Measurements from ENCODE around the gene GAL3ST2.

GAL3ST2 gene

GRCh38 chr2:241746084-241746483 is 30.5 kb upstream of the GAL3ST2 start:
- no peaks in the 10 kb centered on the region for H3K27me3 ChIP-seq (ENCODE audit: control insufficient read depth, low read length)
- no peak overlapping the region for H3K4me3 ChIP-seq (ENCODE audit: low read length)
- H3F3A ChIP-seq (ENCODE audit: control insufficient read depth, insufficient read depth), result no peaks in the 10 kb centered on the region
- H3K79me2 ChIP-seq (ENCODE audit: control insufficient read depth, low read length), result peaks cover 12% of the 10 kb centered on the region
- H3K4me1 ChIP-seq (ENCODE audit: control insufficient read depth, low read length), result no peaks in the 10 kb centered on the region
- no peak overlapping the region for H3K27ac ChIP-seq (ENCODE audit: low read depth, low read length)
- no peak overlapping the region for H3K4me2 ChIP-seq (ENCODE audit: low read length)
- TF ChIP-seq CTCF (IDR thresholded peaks at IDR 0.05; ENCODE audit: low read depth, low read length, poor library complexity, severe bottlenecking), result no peak
- peaks cover 4% of the 10 kb centered on the region; the same call in 1 of the 2 replicates for H4K20me1 ChIP-seq (ENCODE audit: control insufficient read depth, insufficient read depth, low read depth, low read length)
- H3K36me3 ChIP-seq (ENCODE audit: control insufficient read depth, low read length), result peaks cover 57% of the 10 kb centered on the region
- no peaks in the 10 kb centered on the region for H3K9me2 ChIP-seq (replicated peaks; ENCODE audit: control insufficient read depth, low read length)
- H3K9me3 ChIP-seq (ENCODE audit: control insufficient read depth, insufficient read depth, low read length), result no peaks in the 10 kb centered on the region

- TF ChIP-seq CTCF (IDR thresholded peaks at IDR 0.05; ENCODE audit: low read depth, low read length, poor library complexity, severe bottlenecking), result no peak
- TF ChIP-seq EZH2phosphoT487 (IDR thresholded peaks at IDR 0.05; ENCODE audit: borderline replicate concordance, low read length), result no peak
- Histone ChIP-seq H4K20me1 (ENCODE audit: control insufficient read depth, insufficient read depth, low read depth, low read length) (0 out of 2 replicates have a peak, but pooled peaks cover 4% of the 10 kb centered on the region), H3K9me2 (replicated peaks; ENCODE audit: control insufficient read depth, low read length) (no peaks in the 10 kb centered on the region), H3K27ac (ENCODE audit: low read depth, low read length) (no peak overlapping the region), H3K79me2 (ENCODE audit: control insufficient read depth, low read length) (no peaks in the 10 kb centered on the region; the same call in 1 of the 2 replicates), H3F3A (ENCODE audit: control insufficient read depth, insufficient read depth) (no peaks in the 10 kb centered on the region), H3K4me3 (ENCODE audit: low read length) (no peak overlapping the region), H3K36me3 (ENCODE audit: control insufficient read depth, low read length) (peaks cover 71% of the 10 kb centered on the region), H3K4me2 (ENCODE audit: low read length) (no peak overlapping the region), H3K4me1 (ENCODE audit: control insufficient read depth, low read length) (no peaks in the 10 kb centered on the region), H3K27me3 (ENCODE audit: control insufficient read depth, low read length) (no peaks in the 10 kb centered on the region), H3K9me3 (ENCODE audit: control insufficient read depth, insufficient read depth, low read length) (no peaks in the 10 kb centered on the region)
These were observed 28.0 kb upstream of the GAL3ST2 start for GRCh38 chr2:241748468-241749256.

- Histone ChIP-seq H3K9me2 (replicated peaks; ENCODE audit: control insufficient read depth, low read length) (no peaks in the 10 kb centered on the region), H3K9me3 (ENCODE audit: control insufficient read depth, insufficient read depth, low read length) (no peaks in the 10 kb centered on the region), H3K36me3 (ENCODE audit: control insufficient read depth, low read length) (peaks cover 62% of the 10 kb centered on the region), H3K27ac (ENCODE audit: low read depth, low read length) (no peak overlapping the region), H3K27me3 (ENCODE audit: control insufficient read depth, low read length) (no peaks in the 10 kb centered on the region), H3K79me2 (ENCODE audit: control insufficient read depth, low read length) (no peaks in the 10 kb centered on the region; the same call in 1 of the 2 replicates), H3K4me1 (ENCODE audit: control insufficient read depth, low read length) (no peaks in the 10 kb centered on the region), H3K4me2 (ENCODE audit: low read length) (no peak overlapping the region), H3F3A (ENCODE audit: control insufficient read depth, insufficient read depth) (no peaks in the 10 kb centered on the region), H4K20me1 (ENCODE audit: control insufficient read depth, insufficient read depth, low read depth, low read length) (0 out of 2 replicates have a peak, but pooled peaks cover 4% of the 10 kb centered on the region), H3K4me3 (ENCODE audit: low read length) (no peak overlapping the region)
- TF ChIP-seq EZH2phosphoT487 (IDR thresholded peaks at IDR 0.05; ENCODE audit: borderline replicate concordance, low read length), result no peak
- no peak for TF ChIP-seq CTCF (IDR thresholded peaks at IDR 0.05; ENCODE audit: low read depth, low read length, poor library complexity, severe bottlenecking)
These were observed 26.4 kb upstream of the GAL3ST2 start for GRCh38 chr2:241750076-241750840.

All from DOHH2 (cell line).